Omental fat pad (tissue), 4 donors: ENCODE results near the gene ZNF425. TPM values are rescaled to one million over a fixed set of nuclear protein-coding genes. Genes with fewer than 3 reads are reported as not detected.

Source experiments
- ATAC-seq: fragments of 150-250 bp; one replicate; pipeline ENCODE4 v1.9.1; 2016; ENCODE audit warnings: mild to moderate bottlenecking, moderate library complexity; ENCODE audit not compliant: low FRiP score
- DNase-seq: peaks from one replicate; pipeline ENCODE4 v3.0.0-alpha.2; 2019; ENCODE audit warnings: low spot score
- total RNA-seq, 4 donors: library from RNA; depleted of rRNA; stranded (reverse); fragments of >200 nt; gene quantifications; one replicate each; pipeline ENCODE4 v1.1.0, GENCODE V29; 2016
- TF ChIP-seq, protein P1 (sequence below), 3 donors: fragments of 450-650 bp; IDR thresholded peaks; one replicate each; pipeline ENCODE4 v1.5.1; 2016 to 2017; ENCODE audit warnings: antibody characterized with exemption in 3 of 3, mild to moderate bottlenecking in 3 of 3, moderate library complexity in 2 of 3

ZNF425 gene
- total RNA-seq = 1 to 10 TPM; 1.1 to 1.6 (median 1.5) TPM

DNA sequence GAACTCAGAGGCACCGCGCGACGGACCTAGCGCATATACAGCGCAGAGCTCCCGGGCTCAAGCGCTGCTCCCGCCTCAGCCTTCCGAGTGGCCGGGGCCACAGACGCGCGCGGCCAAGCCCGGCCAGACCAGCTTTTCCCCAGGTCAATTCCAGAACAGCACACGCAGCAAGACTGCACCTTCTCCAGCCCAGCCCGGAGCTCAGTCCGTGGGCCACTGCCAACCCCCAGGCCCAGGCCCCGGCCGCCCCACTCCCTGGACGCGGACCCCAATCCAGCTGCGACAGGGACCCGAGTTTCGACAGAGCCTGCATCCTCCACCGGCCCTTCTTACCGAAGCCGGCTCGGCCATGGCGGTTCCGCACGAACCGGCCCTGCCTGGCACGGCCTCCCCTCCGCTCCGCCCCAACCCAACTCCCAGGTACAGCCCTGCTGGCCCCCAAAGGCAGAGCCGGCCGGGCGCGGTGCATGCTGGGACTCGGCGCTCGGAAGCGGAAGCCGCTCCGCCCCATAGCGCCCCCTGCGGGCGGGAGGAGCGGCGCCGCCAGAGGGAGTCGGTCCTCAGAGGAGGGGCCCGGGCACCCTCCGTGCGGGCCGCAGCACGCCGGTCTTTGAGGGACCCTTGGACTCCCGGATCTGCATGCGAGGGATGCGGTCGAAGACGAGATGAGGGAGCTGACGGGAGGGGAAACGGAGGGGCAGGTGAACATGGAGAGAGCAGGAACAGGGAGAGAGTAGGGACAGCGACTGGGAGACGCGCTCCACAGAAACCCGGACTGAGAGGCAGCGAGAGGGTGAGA lies at the start of gene ZNF425:
TSS of gene ZNF425 (minus strand) at position 462 of the 799 bp plus-strand sequence. CDS start at position 351, 111 bp downstream.
- TF ChIP-seq, protein P1, sequence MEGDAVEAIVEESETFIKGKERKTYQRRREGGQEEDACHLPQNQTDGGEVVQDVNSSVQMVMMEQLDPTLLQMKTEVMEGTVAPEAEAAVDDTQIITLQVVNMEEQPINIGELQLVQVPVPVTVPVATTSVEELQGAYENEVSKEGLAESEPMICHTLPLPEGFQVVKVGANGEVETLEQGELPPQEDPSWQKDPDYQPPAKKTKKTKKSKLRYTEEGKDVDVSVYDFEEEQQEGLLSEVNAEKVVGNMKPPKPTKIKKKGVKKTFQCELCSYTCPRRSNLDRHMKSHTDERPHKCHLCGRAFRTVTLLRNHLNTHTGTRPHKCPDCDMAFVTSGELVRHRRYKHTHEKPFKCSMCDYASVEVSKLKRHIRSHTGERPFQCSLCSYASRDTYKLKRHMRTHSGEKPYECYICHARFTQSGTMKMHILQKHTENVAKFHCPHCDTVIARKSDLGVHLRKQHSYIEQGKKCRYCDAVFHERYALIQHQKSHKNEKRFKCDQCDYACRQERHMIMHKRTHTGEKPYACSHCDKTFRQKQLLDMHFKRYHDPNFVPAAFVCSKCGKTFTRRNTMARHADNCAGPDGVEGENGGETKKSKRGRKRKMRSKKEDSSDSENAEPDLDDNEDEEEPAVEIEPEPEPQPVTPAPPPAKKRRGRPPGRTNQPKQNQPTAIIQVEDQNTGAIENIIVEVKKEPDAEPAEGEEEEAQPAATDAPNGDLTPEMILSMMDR (IDR thresholded peaks at IDR 0.05) = peak in 2 of 3 donors; percentile 94 to 99
- ATAC-seq (peak; percentile 98), DNase-seq (peak; percentile 78)

GRCh38 chr7:149175150-149175549 lies 49.0 kb upstream of the ZNF425 start:
- DNase-seq = no peak
- TF ChIP-seq, protein P1 (IDR thresholded peaks at IDR 0.05) = no peak
- no peak for ATAC-seq

DNA sequence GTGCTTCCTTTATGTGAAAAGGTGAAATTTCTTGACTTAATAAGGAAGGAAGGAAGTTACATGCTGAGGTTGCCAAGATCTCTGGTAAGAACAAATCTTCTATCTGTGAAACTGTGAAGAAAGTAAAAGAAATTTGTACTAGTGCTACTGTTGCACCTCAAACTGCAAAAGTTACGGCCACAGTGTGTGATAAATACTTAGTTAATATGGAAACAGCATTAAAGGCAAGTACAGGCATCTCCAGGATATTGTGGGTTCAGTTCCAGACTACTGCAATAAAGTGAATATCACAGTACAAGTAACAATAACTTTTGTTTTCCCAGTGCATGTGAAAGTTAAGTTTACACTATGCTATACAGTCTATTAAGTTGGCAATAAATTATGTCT lies 46.4 kb upstream of the ZNF425 start:
- TF ChIP-seq, protein P1 (IDR thresholded peaks at IDR 0.05) = no peak
- no peak for DNase-seq
- no peak for ATAC-seq

DNA sequence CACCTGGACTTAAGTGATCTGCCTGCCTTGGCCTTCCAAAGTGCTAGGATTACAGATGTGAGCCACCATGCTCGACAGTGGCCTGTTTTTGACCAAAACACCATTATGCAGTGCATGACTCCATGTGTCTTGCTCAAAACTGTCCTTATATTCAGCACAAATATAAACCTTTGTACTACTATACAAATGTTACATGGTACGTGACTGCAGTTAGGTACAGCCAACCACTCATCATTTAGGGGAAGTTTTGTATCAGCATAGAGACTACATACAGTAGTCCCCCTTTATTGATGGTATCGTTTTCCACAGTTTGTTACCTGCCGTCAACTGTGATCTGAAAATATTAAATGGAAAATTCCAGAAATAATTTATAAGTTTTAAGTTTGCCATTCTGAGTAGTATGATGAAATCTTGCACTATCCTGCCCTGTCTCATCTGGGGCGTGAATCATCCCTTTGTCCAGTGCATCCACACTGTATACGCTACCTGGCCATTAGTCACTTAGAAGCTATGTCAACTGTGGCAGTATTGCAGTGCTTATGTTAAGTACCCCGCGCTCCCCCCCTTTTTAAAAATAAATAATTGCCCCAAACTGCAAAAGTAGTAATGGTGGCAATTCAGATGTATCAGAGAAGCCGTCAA lies 45.9 kb upstream of the ZNF425 start:
- DNase-seq (no peak), ATAC-seq (no peak)
- TF ChIP-seq, protein P1 (IDR thresholded peaks at IDR 0.05) = no peak

- ATAC-seq (no peak), DNase-seq (no peak)
- TF ChIP-seq, protein P1 (IDR thresholded peaks at IDR 0.05) = no peak
Observed at GRCh38 chr7:149166630-149167352, 40.7 kb upstream of the ZNF425 start.

DNA sequence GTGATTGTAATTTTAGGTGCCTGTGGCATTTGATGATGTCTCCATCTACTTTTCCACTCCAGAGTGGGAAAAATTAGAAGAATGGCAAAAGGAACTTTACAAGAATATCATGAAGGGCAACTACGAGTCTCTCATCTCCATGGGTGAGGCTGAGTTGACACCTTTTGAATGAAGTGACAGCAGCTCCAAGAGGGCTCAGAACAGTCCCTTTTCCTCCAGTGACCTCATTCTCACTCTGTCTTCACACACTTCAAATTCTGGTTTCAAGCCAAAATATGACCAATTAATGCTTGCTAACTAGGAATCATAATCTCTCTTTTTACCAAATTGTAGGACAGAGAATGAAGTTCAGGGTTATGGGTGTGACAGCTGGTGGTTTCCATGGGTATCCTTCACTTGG lies 40.0 kb upstream of the ZNF425 start:
- ATAC-seq (no peak), DNase-seq (no peak)
- TF ChIP-seq, protein P1 (IDR thresholded peaks at IDR 0.05) = no peak
